B cell (primary cell): ENCODE measurements around the gene MYO5C.

Source experiments
- EZH2 ChIP-seq: IDR thresholded peaks from 2 replicates; pipeline ENCODE4 v1.6.1; 2012; ENCODE audit warnings: borderline replicate concordance, low read depth, mild to moderate bottlenecking, moderate library complexity, low read length; ENCODE audit not compliant: insufficient read depth, poor library complexity, severe bottlenecking
- TF ChIP-seq, protein P1 (sequence below): fragments of 200-600 bp; IDR thresholded peaks from one replicate; pipeline ENCODE4 v1.8.0; 2022; ENCODE audit warnings: antibody characterized with exemption, mild to moderate bottlenecking

DNA sequence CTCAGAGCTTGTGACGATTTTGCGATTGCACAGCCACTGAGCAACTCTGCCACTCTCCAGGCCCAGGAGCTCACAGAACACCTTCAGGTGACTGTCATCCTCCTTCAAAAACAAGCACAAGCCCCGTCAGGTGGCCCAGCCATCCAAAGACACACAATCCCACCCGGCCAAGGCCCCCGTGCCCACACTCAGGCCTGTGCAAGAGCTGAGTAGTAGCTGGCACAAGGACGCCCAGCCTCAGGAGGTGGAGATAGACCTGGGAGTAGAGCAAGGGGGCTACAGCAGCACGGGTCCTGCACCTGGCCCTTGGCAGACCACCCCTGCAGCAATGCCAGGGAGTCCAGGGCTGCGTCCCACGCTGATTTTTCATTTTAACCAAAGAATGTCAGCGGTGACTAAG lies 34.6 kb downstream of the MYO5C start:
- TF ChIP-seq, protein P1, sequence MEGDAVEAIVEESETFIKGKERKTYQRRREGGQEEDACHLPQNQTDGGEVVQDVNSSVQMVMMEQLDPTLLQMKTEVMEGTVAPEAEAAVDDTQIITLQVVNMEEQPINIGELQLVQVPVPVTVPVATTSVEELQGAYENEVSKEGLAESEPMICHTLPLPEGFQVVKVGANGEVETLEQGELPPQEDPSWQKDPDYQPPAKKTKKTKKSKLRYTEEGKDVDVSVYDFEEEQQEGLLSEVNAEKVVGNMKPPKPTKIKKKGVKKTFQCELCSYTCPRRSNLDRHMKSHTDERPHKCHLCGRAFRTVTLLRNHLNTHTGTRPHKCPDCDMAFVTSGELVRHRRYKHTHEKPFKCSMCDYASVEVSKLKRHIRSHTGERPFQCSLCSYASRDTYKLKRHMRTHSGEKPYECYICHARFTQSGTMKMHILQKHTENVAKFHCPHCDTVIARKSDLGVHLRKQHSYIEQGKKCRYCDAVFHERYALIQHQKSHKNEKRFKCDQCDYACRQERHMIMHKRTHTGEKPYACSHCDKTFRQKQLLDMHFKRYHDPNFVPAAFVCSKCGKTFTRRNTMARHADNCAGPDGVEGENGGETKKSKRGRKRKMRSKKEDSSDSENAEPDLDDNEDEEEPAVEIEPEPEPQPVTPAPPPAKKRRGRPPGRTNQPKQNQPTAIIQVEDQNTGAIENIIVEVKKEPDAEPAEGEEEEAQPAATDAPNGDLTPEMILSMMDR = no peak
- no peak for TF ChIP-seq EZH2
